NCI-H2029 treated with DMSO at 0.1 percent for 48 hours (cell line): Measurements from ENCODE around the gene CD48.

Experiments used
- DNase-seq: peaks from one replicate; lab custom pipeline; 2025; lab: John Stamatoyannopoulos, UW

Gene CD48

GRCh38 chr1:160676869-160677597 lies 34.6 kb downstream of the CD48 start:
- no peak for DNase-seq

GRCh38 chr1:160675641-160676410 lies 35.8 kb downstream of the CD48 start:
- DNase-seq: no peak

GRCh38 chr1:160674415-160674814 lies 37.2 kb downstream of the CD48 start:
- no peak for DNase-seq

- DNase-seq: no peak
Observed at GRCh38 chr1:160672789-160673695, 38.6 kb downstream of the CD48 start.

- DNase-seq: no peak
Observed at GRCh38 chr1:160671603-160672517, 39.8 kb downstream of the CD48 start.

- no peak for DNase-seq
Observed at GRCh38 chr1:160670701-160671100, 40.9 kb downstream of the CD48 start.

- DNase-seq: no peak
Observed at GRCh38 chr1:160669802-160670201, 41.8 kb downstream of the CD48 start.

GRCh38 chr1:160669276-160669675 lies 42.3 kb downstream of the CD48 start:
- DNase-seq: no peak

GRCh38 chr1:160667896-160668295 lies 43.7 kb downstream of the CD48 start:
- DNase-seq: no peak

GRCh38 chr1:160666079-160666442 lies 45.6 kb downstream of the CD48 start:
- DNase-seq: no peak

GRCh38 chr1:160665330-160666078 lies 46.1 kb downstream of the CD48 start:
- no peak for DNase-seq

GRCh38 chr1:160664573-160665051 lies 47.0 kb downstream of the CD48 start:
- DNase-seq: no peak

- DNase-seq: no peak
Observed at GRCh38 chr1:160662910-160663309, 48.7 kb downstream of the CD48 start.

GRCh38 chr1:160659566-160659965 lies 52.1 kb downstream of the CD48 start:
- no peak for DNase-seq

GRCh38 chr1:160658814-160659193 lies 52.8 kb downstream of the CD48 start:
- DNase-seq: no peak

GRCh38 chr1:160658162-160658813 lies 53.3 kb downstream of the CD48 start:
- DNase-seq: no peak

- no peak for DNase-seq
Observed at GRCh38 chr1:160657250-160657781, 54.3 kb downstream of the CD48 start.

GRCh38 chr1:160656737-160657136 lies 54.9 kb downstream of the CD48 start:
- DNase-seq: no peak

- no peak for DNase-seq
Observed at GRCh38 chr1:160653620-160654016, 58.0 kb downstream of the CD48 start.
